Kidney (tissue), 22 donors: ENCODE data around the gene SUB1. TPM values are rescaled to one million over a fixed set of nuclear protein-coding genes. Genes with fewer than 3 reads are reported as not detected.
A peak's percentile ranks its signal among the peaks of the same experiment; 100 is the strongest.
"Not testable (repeated sequence)": the region's sequence is repeated elsewhere in the genome, so short reads cannot be mapped to it uniquely, and the experiment has no call there.

ENCODE experiments used
- DNase-seq, 5 donors: peaks; one replicate each; pipeline ENCODE4 v3.0.0-alpha.2; 2013 to 2020
- FAIRE-seq: peaks from 2 replicates; lab custom pipeline; 2012; peaks lifted over from hg19 to GRCh38; lab: Jason Lieb, UNC
- H3K27ac ChIP-seq, 2 donors: one replicate each; pipeline ENCODE4 v1.7.0; 2013; ENCODE audit warnings: low read depth in 2 of 2, low read length in 2 of 2, inconsistent platforms in 1 of 2
- H3K27me3 ChIP-seq: one replicate; pipeline ENCODE4 v1.7.1; 2013; ENCODE audit warnings: low read length, inconsistent platforms; ENCODE audit not compliant: control insufficient read depth, insufficient read depth
- H3K36me3 ChIP-seq, 3 donors: one replicate each; pipeline versions ENCODE4 v1.7.0 to v1.7.1; 2013; ENCODE audit warnings: low read length in 3 of 3, control low read depth in 1 of 3, inconsistent platforms in 1 of 3; ENCODE audit not compliant: insufficient read depth in 3 of 3, control insufficient read depth in 2 of 3
- H3K4me1 ChIP-seq, 3 donors: one replicate each; pipeline versions ENCODE4 v1.7.0 to v1.7.1; 2013; ENCODE audit warnings: low read length in 3 of 3, inconsistent platforms in 1 of 3, low read depth in 1 of 3; ENCODE audit not compliant: control insufficient read depth in 2 of 3, insufficient read depth in 2 of 3
- H3K4me3 ChIP-seq, 3 donors: one replicate each; pipeline versions ENCODE4 v1.7.0 to v1.8.1; 2013; ENCODE audit warnings: low read length in 3 of 3, control low read depth in 1 of 3, inconsistent platforms in 1 of 3
- H3K9ac ChIP-seq, 3 donors: one replicate each; pipeline versions ENCODE4 v1.7.0 to v1.7.1; 2013; ENCODE audit warnings: low read length in 3 of 3, control low read depth in 1 of 3, inconsistent platforms in 1 of 3
- H3K9me3 ChIP-seq, 3 donors: one replicate each; pipeline versions ENCODE4 v1.7.0 to v1.7.1; 2013; ENCODE audit warnings: low read length in 3 of 3, control low read depth in 1 of 3, inconsistent platforms in 1 of 3; ENCODE audit not compliant: control insufficient read depth in 2 of 3, insufficient read depth in 1 of 3
- intact Hi-C: fragments of 100-400 bp; cut with DNase I; formaldehyde crosslinking; loops from one replicate; pipeline ENCODE4 v1.11.1; 2022
- long read RNA-seq, 10 donors: library from polyadenylated mRNA in 1 of 10; unstranded in 1 of 10; transcript quantifications; one replicate each; pipeline ENCODE4 v2.0.0 and lab custom pipeline, GENCODE V29; 2021 to 2026
- polyA plus RNA-seq: library from polyadenylated mRNA; stranded (reverse); fragments of 350-450 nt; fragmentation: Illumina TruSeq; extraction: RNeasy Lipid Tissue Mini Kit (QIAGEN cat#74804); gene quantifications from one replicate; pipeline ENCODE4 v1.2.3, GENCODE V29; 2014; ENCODE audit warnings: low read depth, low replicate concordance; ENCODE audit not compliant: insufficient read depth
- total RNA-seq: library from RNA; stranded (reverse); fragmentation: NEBNext Ultra II Directional; extraction: Animal tissue kit (Norgen Biotek cat#: 25700); gene quantifications from one replicate; pipeline ENCODE4 v1.2.1, GENCODE V29; 2021
- TF ChIP-seq, protein P1 (sequence below): IDR thresholded peaks from 3 replicates; pipeline ENCODE4 v1.5.1; 2012; ENCODE audit warnings: mild to moderate bottlenecking, moderate library complexity, borderline replicate concordance; ENCODE audit not compliant: insufficient read depth; ENCODE audit errors: extremely low read depth
- donor health status: control.
- donor health status: control.
- donor health status: control.
- donor health status: control.
- donor health status: control.
- donor health status: DM: yes; HTN: yes; CAD: no.
- donor health status: Normal renal cell carcinoma (clear cell type).

Gene SUB1
- total RNA-seq, result 167 TPM
- 292 TPM for polyA plus RNA-seq
- long read RNA-seq, donor 1, full-length matches to known transcripts, result 84 of 103 reads
- long read RNA-seq, donor 1, partial matches to known transcripts, result 19 of 103 reads
- long read RNA-seq, donor 1, other reads (novel, unspliced or antisense), result 0 of 103 reads
- long read RNA-seq, donor 2, full-length matches to known transcripts, result 128 of 149 reads
- long read RNA-seq, donor 2, partial matches to known transcripts, result 21 of 149 reads
- long read RNA-seq, donor 2, other reads (novel, unspliced or antisense), result 0 of 149 reads
- long read RNA-seq, donor 3, full-length matches to known transcripts, result 181 of 197 reads
- long read RNA-seq, donor 3, partial matches to known transcripts, result 16 of 197 reads
- long read RNA-seq, donor 3, other reads (novel, unspliced or antisense), result 0 of 197 reads
- long read RNA-seq, donor 4, full-length matches to known transcripts, result 70 of 77 reads
- long read RNA-seq, donor 4, partial matches to known transcripts, result 7 of 77 reads
- long read RNA-seq, donor 4, other reads (novel, unspliced or antisense), result 0 of 77 reads
- long read RNA-seq, donor 5, full-length matches to known transcripts, result 13 of 13 reads
- long read RNA-seq, donor 5, partial matches to known transcripts, result 0 of 13 reads
- long read RNA-seq, donor 5, other reads (novel, unspliced or antisense), result 0 of 13 reads
- long read RNA-seq, donor 6, full-length matches to known transcripts, result 371 of 533 reads
- long read RNA-seq, donor 6, partial matches to known transcripts, result 157 of 533 reads
- long read RNA-seq, donor 6, other reads (novel, unspliced or antisense), result 5 of 533 reads
- long read RNA-seq, donor 7, transcript SUB1-201 (5 exons, 3,507 nt), result major isoform, 63 of 69 reads
- long read RNA-seq, donor 7, partial matches to known transcripts, result 2 of 69 reads
- long read RNA-seq, donor 7, other reads (novel, unspliced or antisense), result 3 of 69 reads
- long read RNA-seq, donor 8, full-length matches to known transcripts, result 140 of 163 reads
- long read RNA-seq, donor 8, partial matches to known transcripts, result 23 of 163 reads
- long read RNA-seq, donor 8, other reads (novel, unspliced or antisense), result 0 of 163 reads
- long read RNA-seq, donor 9, full-length matches to known transcripts, result 74 of 74 reads
- long read RNA-seq, donor 9, partial matches to known transcripts, result 0 of 74 reads
- long read RNA-seq, donor 9, other reads (novel, unspliced or antisense), result 0 of 74 reads
- long read RNA-seq, donor 10, full-length matches to known transcripts, result 123 of 171 reads
- long read RNA-seq, donor 10, partial matches to known transcripts, result 48 of 171 reads
- long read RNA-seq, donor 10, other reads (novel, unspliced or antisense), result 0 of 171 reads

GRCh38 chr5:32585446-32586275 lies at the start of gene SUB1:
SUB1 (plus strand) TSS chr5:32585557; CDS start chr5:32588513, 2,956 bp downstream.
- TF ChIP-seq, protein P1, sequence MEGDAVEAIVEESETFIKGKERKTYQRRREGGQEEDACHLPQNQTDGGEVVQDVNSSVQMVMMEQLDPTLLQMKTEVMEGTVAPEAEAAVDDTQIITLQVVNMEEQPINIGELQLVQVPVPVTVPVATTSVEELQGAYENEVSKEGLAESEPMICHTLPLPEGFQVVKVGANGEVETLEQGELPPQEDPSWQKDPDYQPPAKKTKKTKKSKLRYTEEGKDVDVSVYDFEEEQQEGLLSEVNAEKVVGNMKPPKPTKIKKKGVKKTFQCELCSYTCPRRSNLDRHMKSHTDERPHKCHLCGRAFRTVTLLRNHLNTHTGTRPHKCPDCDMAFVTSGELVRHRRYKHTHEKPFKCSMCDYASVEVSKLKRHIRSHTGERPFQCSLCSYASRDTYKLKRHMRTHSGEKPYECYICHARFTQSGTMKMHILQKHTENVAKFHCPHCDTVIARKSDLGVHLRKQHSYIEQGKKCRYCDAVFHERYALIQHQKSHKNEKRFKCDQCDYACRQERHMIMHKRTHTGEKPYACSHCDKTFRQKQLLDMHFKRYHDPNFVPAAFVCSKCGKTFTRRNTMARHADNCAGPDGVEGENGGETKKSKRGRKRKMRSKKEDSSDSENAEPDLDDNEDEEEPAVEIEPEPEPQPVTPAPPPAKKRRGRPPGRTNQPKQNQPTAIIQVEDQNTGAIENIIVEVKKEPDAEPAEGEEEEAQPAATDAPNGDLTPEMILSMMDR, result peak; percentile 16
- FAIRE-seq (no peak), DNase-seq (peak; percentile 94 to 98 (median 97))
- H3K27ac ChIP-seq, result peak within 1 kb of the TSS; percentile 98 to 99
- peak within 1 kb of the TSS; percentile 91 to 95 (median 94) for H3K4me3 ChIP-seq
- H3K36me3 ChIP-seq, result peaks cover 0 to 8% (median 6%) of the 10 kb centered on the region in 3 donors
- H3K9me3 ChIP-seq, result peaks cover 0 to 10% (median 0%) of the 10 kb centered on the region in 3 donors
- H3K27me3 ChIP-seq, result no peaks in the 10 kb centered on the region
- peaks cover 0 to 7% (median 6%) of the 10 kb centered on the region in 3 donors for H3K4me1 ChIP-seq
- H3K9ac ChIP-seq, result peak within 1 kb of the TSS; percentile 55 to 92 (median 88)
- intact Hi-C loops, result loop anchor here (10.0 kb wide), 1 partner anchor 91 kb away; no protein-coding TSS in a partner anchor

DNA sequence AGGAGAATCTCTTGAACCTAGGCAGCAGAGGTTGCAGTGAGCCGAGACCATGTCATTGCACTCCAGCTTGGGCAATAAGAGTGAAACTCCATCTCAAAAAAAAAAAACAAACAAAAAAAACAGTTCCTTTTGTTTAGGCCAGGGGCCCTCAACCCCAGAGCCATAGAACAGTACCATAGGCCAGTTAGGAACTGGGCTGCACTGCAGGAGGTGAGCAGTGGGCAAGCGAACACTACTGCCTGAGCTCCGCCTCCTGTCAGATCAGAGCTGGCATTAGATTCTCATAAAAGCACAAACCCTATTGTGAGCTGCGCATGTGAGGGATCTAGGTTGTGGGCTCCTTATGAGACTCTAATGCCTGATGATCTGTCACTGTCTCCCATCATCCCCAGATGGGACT lies 49.1 kb upstream of the SUB1 start:
- H3K36me3 ChIP-seq, result no peaks in the 10 kb centered on the region
- intact Hi-C loops, result no loop called here
- H3K9me3 ChIP-seq, result no peaks in the 10 kb centered on the region
- no peak for DNase-seq
- H3K9ac ChIP-seq, result no peak overlapping the region
- H3K4me3 ChIP-seq, result no peak overlapping the region
- no peak overlapping the region for H3K27ac ChIP-seq
- H3K27me3 ChIP-seq, result no peaks in the 10 kb centered on the region
- H3K4me1 ChIP-seq, result peaks cover 0 to 3% (median 0%) of the 10 kb centered on the region in 3 donors
- no peak for FAIRE-seq
- TF ChIP-seq, protein P1, result no peak

- intact Hi-C loops, FAIRE-seq, H3K4me3 ChIP-seq, H3K9me3 ChIP-seq, H3K36me3 ChIP-seq, H3K27ac ChIP-seq, H3K27me3 ChIP-seq, H3K9ac ChIP-seq, H3K4me1 ChIP-seq, DNase-seq: not testable (repeated sequence)
Measured at GRCh38 chr5:32537437-32538029, 47.8 kb upstream of the SUB1 start.
